DND-41 (cell line): ENCODE results near the gene KLF13.
"Not testable (repeated sequence)": the region's sequence is repeated elsewhere in the genome, so short reads cannot be mapped to it uniquely, and the experiment has no call there.

ENCODE experiments used
- ATAC-seq: fragments of 200-7000 bp; cut with Tn5 transposase; 3 replicates; pipeline ENCODE4 v1.9.1; 2021; ENCODE audit warnings: low read depth; ENCODE audit not compliant: insufficient read depth
- DNase-seq: peaks from one replicate; pipeline ENCODE4 v3.0.0-alpha.2; 2020
- H2AFZ ChIP-seq: 2 replicates; pipeline ENCODE4 v1.6.0; 2012; ENCODE audit warnings: low read depth, low read length
- H3K27ac ChIP-seq: 2 replicates; pipeline ENCODE4 v1.5.1; 2012; ENCODE audit warnings: low read length, inconsistent platforms
- H3K27me3 ChIP-seq: fragments of 200-600 bp; sonication (generic); 2 replicates; pipeline ENCODE4 v1.6.0; 2012; ENCODE audit warnings: low read length, mild to moderate bottlenecking, inconsistent platforms; ENCODE audit not compliant: insufficient read depth, poor library complexity
- H3K36me3 ChIP-seq: 2 replicates; pipeline ENCODE4 v1.5.1; 2012; ENCODE audit warnings: low read length, inconsistent platforms; ENCODE audit not compliant: insufficient read depth
- H3K4me1 ChIP-seq: 2 replicates; pipeline ENCODE4 v1.5.1; 2012; ENCODE audit warnings: mild to moderate bottlenecking, low read length; ENCODE audit not compliant: insufficient read depth
- H3K4me2 ChIP-seq: 2 replicates; pipeline ENCODE4 v1.6.0; 2012; ENCODE audit warnings: mild to moderate bottlenecking, moderate library complexity, low read length, inconsistent platforms; ENCODE audit not compliant: insufficient read depth
- H3K4me3 ChIP-seq, 2 experiments: fragments of 200-600 bp in 1 of 2; shearing (Covaris generic) in 1 of 2; 2 replicates each; pipeline ENCODE4 v1.5.1; 2012 to 2016; ENCODE audit warnings: inconsistent platforms in 2 of 2, low read length in 2 of 2, mild to moderate bottlenecking in 2 of 2, low read depth in 1 of 2, moderate library complexity in 1 of 2
- H3K79me2 ChIP-seq: 2 replicates; pipeline ENCODE4 v1.6.0; 2012; ENCODE audit warnings: low read length, inconsistent platforms; ENCODE audit not compliant: insufficient read depth
- H3K9ac ChIP-seq: 2 replicates; pipeline ENCODE4 v1.6.0; 2012; ENCODE audit warnings: low read depth, mild to moderate bottlenecking, inconsistent platforms, low read length, moderate library complexity
- H3K9me3 ChIP-seq: 2 replicates; pipeline ENCODE4 v1.5.1; 2012; ENCODE audit warnings: low read length, moderate library complexity, mild to moderate bottlenecking, inconsistent platforms; ENCODE audit not compliant: insufficient read depth, severe bottlenecking
- H4K20me1 ChIP-seq: 2 replicates; pipeline ENCODE4 v1.6.0; 2012; ENCODE audit warnings: low read length; ENCODE audit not compliant: insufficient read depth
- CTCF ChIP-seq: IDR thresholded peaks from 2 replicates; pipeline ENCODE4 v1.5.1; 2012; ENCODE audit warnings: borderline replicate concordance, low read length, moderate library complexity, mild to moderate bottlenecking; ENCODE audit not compliant: poor library complexity, severe bottlenecking; ENCODE audit errors: extremely low read depth
- EZH2 ChIP-seq: IDR thresholded peaks from 3 replicates; pipeline ENCODE4 v1.6.1; 2012; ENCODE audit warnings: borderline replicate concordance, low read depth, mild to moderate bottlenecking, moderate library complexity, low read length, inconsistent platforms; ENCODE audit not compliant: severe bottlenecking

KLF13 gene

GRCh38 chr15:31353931-31354330 lies 27.3 kb downstream of the KLF13 start:
- Histone ChIP-seq H3K27me3 (no peaks in the 10 kb centered on the region), H3K27ac (peak overlapping the region; percentile 57), H3K79me2 (peaks cover 100% of the 10 kb centered on the region), H4K20me1 (peaks cover 81% of the 10 kb centered on the region), H3K36me3 (peaks cover 47% of the 10 kb centered on the region), H3K9ac (no peak overlapping the region), H3K4me1 (peaks cover 86% of the 10 kb centered on the region), H3K4me3 (no peak overlapping the region), H2AFZ (no peak overlapping the region), H3K4me2 (no peak overlapping the region), H3K9me3 (no peaks in the 10 kb centered on the region)
- ATAC-seq (no peak), DNase-seq (no peak)
- TF ChIP-seq EZH2: no peak
- no peak for TF ChIP-seq CTCF

- H3K9me3 ChIP-seq, H3K27me3 ChIP-seq, H3K27ac ChIP-seq, H3K4me3 ChIP-seq, H3K9ac ChIP-seq, ATAC-seq, DNase-seq, H3K4me2 ChIP-seq, H2AFZ ChIP-seq: not testable (repeated sequence)
- peaks cover 72% of the 10 kb centered on the region for H4K20me1 ChIP-seq
- peaks cover 44% of the 10 kb centered on the region for H3K36me3 ChIP-seq
- H3K79me2 ChIP-seq: peaks cover 100% of the 10 kb centered on the region
- H3K4me1 ChIP-seq: peaks cover 91% of the 10 kb centered on the region
Measured at GRCh38 chr15:31356097-31356496, 29.5 kb downstream of the KLF13 start.

GRCh38 chr15:31357148-31357547 lies 30.5 kb downstream of the KLF13 start:
- no peaks in the 10 kb centered on the region for H3K27me3 ChIP-seq
- TF ChIP-seq CTCF (no peak), EZH2 (no peak)
- peaks cover 41% of the 10 kb centered on the region for H3K36me3 ChIP-seq
- no peak overlapping the region for H3K4me3 ChIP-seq
- no peak overlapping the region for H2AFZ ChIP-seq
- peaks cover 93% of the 10 kb centered on the region for H3K4me1 ChIP-seq
- DNase-seq (no peak), ATAC-seq (no peak)
- H3K9ac ChIP-seq: no peak overlapping the region
- H3K27ac ChIP-seq: peak overlapping the region; percentile 66
- peaks cover 63% of the 10 kb centered on the region for H4K20me1 ChIP-seq
- no peaks in the 10 kb centered on the region for H3K9me3 ChIP-seq
- no peak overlapping the region for H3K4me2 ChIP-seq
- H3K79me2 ChIP-seq: peaks cover 94% of the 10 kb centered on the region

- Histone ChIP-seq H3K27ac (peak overlapping the region; percentile 66), H3K4me2 (no peak overlapping the region), H3K9ac (no peak overlapping the region), H4K20me1 (peaks cover 56% of the 10 kb centered on the region), H2AFZ (no peak overlapping the region), H3K4me1 (peaks cover 93% of the 10 kb centered on the region), H3K79me2 (peaks cover 94% of the 10 kb centered on the region), H3K36me3 (peaks cover 41% of the 10 kb centered on the region), H3K9me3 (no peaks in the 10 kb centered on the region), H3K4me3 (no peak overlapping the region), H3K27me3 (no peaks in the 10 kb centered on the region)
- DNase-seq (no peak), ATAC-seq (no peak)
- TF ChIP-seq EZH2 (no peak), CTCF (no peak)
Measured at GRCh38 chr15:31358163-31358562, 31.5 kb downstream of the KLF13 start.
